GM19239 (cell line): ENCODE data around the gene SEPTIN6.
"Not testable (repeated sequence)": the region's sequence is repeated elsewhere in the genome, so short reads cannot be mapped to it uniquely, and the experiment has no call there.

ENCODE experiments used
- DNase-seq: peaks from one replicate; pipeline ENCODE4 v3.0.0; 2011; ENCODE audit warnings: low spot score; ENCODE audit not compliant: insufficient read length
- FAIRE-seq: peaks from 2 replicates; lab custom pipeline; 2011; peaks lifted over from hg19 to GRCh38; lab: Jason Lieb, UNC

The SEPTIN6 gene

DNA sequence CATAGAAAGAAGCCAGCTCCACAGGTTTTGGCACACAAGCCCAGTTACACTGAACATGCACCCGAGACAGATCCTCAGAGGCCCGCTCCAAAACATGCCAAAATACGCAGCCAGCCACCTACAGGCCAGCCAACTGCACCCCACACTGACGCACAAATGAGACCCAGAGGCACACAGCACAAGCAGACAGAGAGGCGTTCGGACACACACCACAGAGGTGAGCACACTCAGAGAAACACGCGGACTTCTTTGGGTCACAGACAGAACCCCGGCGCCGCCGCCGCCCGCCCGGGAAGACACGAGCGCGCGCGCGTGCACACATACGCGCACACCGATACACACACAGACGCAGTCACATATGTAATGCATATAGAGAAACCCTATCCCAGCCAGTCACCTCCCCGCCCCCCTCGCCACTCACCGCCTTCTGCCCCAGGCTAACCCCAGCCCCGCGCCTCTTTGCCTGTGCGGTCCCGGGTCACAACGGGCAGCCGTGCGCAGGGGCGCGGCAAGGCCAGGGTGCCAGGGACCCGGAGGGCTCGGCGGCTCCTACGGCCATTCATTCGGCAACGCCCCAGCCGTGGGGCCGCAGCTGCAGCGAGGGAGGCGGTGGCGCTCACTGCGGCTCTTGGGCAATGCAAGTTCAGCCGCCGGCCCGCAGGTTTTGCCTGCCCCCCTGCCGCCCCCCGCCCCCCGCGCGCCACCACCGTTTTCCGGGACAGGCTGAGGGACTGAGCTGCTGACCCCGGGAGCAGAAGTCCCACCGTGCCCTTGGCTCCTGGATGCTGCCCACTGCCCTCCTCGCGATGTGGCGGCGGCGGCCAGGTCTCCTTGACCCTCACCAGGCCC, 553 bp downstream of the SEPTIN6 start:
- no peak for DNase-seq
- FAIRE-seq: no peak

DNA sequence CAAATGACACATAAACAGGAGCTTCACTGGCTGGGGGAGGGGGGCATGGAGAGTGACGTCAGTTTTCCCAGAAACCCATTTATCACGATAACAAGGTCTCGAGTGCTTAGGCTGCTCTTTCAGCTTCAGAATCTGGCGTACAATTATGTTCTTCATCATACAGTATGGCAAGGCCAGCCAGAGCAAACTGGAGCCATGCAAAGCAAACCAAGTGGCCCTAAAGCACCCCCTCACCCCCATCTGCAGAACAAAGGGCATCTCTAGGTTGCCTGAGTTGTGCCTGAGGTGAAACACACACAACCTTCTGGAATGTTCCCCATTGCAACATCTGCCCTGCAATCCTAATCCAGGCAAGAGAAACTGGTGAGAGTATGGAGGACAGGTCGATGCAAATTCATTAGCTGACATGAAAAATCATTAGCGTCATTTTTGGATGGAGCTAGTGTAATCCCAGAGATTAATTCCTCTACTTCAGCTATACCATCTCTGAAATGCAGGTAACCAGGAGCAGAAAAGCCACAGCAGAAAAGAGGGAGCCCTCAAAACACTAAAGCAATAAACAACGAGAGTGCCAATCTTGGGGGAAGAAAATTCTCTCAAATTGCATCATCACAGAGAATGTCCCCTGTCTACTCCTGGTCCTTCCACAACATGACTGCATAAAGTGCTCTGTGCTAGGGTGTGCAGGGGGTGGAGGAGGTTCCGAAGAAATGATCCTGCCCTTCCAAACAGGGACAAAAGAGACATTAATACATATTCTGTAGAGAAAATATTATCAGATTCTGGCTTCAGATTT, 1.8 kb downstream of the SEPTIN6 start:
- no peak for DNase-seq
- FAIRE-seq: peak; percentile 100

- DNase-seq (no peak), FAIRE-seq (peak; percentile 88)
Measured at GRCh38 chrX:119688911-119689321, 4.1 kb downstream of the SEPTIN6 start.

DNA sequence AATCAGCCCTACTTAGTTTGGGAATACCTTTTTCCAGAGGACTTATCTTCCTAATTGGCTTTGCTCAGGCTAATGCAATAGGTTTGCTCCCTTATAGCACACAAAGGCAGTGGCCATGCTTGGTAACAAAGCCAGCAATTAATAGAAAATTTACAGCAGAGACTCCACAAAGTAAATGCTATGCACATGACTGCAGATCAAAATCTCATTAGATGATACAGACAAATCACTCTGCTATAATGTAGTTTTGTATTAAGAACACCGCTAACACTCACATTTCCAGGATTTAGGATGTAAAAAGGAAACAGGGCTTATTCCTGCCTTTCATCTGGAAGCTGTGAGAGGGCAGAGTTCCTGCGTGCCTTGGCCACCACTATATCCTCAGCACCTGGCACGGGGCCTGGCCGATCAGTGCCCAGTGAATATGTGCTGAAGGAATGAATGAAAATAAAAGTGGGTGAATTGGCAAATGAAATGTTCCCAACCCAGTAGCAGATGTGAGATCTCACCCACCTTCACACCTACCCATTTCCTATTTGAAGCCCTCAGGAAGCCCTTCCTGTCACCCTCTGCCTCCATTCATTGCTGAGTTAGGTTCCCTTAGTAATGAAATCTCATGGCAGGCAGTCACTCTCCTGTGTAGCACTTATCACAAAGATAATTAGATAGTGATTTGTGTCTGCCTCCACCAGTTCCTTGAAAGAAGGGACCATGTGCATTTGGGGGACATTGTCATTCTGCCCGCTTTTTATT, 5.1 kb downstream of the SEPTIN6 start:
- DNase-seq (no peak), FAIRE-seq (peak; percentile 93)

DNA sequence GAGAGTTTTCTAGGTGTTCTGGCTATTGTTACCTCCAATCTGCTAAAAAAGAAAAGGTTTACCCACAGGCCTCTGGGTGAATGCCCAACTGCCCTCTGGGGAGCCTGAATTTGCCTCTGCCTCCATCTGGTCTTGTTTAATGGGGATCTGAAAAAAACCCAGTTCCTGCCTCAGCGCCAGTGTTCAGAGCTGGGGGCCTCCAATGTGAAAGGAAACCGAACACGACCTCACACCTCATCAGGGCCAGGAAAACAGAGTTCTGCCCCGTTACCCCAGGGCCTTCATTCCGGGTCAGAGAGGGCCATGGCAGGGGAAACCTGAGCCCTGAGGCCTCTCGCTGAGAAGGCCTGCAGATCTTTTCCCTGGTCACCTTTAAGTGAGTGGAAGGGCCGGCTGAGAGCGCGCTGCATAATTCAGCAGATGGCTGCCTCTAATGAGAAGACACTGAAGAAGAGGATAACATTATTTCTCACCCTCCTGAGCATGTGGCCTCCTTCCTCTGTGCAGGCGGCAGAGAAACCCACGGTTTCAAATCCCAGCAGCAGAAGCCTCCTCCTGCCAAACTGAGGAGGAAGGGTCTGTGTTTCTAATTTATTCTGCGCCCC, 6.8 kb downstream of the SEPTIN6 start:
- DNase-seq (no peak), FAIRE-seq (no peak)

DNA sequence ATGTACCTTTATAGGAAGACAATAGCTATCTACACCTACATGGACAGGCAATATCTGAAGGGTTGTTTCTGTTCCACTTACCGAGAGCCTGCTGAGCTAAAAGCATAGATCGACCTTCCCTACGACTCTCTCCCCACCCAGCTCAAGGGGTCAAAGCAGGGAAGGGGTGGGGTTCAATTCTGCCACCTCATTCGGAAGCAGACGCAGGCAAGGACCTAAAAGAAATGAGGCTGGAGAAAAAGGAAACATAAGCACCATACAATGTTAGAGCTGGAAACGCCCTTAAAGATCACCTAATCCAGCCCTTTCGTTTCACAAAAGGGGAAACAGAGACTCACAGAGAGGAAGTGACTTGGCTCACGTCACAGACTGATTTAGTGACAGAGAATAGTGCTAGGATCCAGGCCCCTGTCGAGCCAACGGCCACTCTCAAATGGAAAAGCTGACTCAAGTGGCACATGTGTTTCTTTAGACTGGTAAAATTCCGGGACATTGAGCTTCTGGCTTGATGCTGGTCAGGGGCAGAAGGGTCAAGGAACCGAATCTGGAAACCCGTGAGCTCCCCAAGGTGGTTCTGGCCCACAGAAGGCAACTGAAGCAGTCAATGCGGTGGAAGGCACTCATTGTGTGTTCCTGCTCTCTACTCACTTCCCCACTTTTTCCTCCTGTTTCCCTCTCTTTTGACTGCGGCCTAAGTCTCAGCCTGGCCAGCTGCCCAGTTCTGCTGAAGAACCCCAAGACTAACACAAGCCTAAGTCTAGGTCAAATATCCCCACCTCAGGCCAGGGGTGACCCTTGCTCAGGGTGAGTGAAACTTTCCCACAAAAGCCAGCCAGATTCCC, 7.5 kb downstream of the SEPTIN6 start:
- DNase-seq (no peak), FAIRE-seq (peak; percentile 99)

DNA sequence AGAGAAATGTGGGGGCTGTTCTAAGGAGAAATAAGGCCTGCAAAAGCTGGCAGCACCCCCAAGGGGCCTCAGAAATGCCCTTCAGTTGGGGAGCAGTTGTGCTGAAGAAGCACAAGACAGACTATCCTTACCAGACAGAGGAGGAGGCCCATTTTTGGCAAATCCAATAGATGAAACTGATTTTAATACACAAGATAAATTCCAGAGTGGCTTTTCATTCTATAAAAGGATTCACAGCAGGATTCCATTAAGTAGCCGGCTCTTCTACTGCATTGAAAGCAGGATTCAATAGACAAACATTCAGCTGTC, 8.1 kb downstream of the SEPTIN6 start:
- DNase-seq: no peak
- FAIRE-seq: no peak

- not testable (repeated sequence) for FAIRE-seq, DNase-seq
Measured at GRCh38 chrX:119684312-119684711, 8.7 kb downstream of the SEPTIN6 start.

- DNase-seq: no peak
- FAIRE-seq: peak; percentile 99
Measured at GRCh38 chrX:119682019-119682989, 10.7 kb downstream of the SEPTIN6 start.

DNA sequence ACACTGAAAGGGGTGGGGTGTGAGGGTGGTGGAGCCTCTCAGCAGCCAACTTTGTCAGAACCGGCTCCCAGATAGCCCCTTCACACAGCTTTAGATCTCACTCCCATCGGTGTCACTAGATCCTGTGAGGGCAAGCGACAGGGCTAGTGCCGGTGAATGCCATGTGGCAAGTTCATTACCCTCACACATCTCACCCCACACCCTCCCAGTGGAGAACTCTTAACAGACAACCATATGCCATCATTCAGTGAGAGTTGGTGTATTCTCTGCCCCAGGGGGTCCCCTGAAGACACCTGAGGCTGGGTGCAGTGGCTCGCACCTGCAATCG, 15.3 kb downstream of the SEPTIN6 start:
- no peak for DNase-seq
- FAIRE-seq: no peak

GRCh38 chrX:119676949-119677653, 15.9 kb downstream of the SEPTIN6 start:
- DNase-seq (no peak), FAIRE-seq (no peak)

DNA sequence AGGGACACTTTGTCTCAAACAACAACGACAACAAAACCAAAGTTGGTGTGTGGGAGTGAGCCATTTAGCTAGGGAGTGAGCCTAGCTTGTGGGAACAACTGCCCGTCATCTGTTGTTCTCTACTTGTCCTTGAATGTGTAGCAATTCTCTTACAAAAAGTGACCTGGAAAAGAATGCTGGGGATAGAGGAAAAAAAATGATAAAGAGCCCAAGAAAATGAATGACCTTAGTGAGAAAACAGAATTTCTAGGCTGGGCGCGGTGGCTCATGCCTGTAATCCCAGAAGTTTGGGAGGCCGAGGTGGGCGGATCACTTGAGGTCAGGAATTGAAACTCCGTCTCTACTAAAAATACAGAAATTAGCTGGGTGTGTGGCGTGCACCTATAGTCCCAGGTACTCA, 19.6 kb downstream of the SEPTIN6 start:
- FAIRE-seq (no peak), DNase-seq (no peak)

- no peak for FAIRE-seq
- DNase-seq: no peak
Measured at GRCh38 chrX:119672426-119672825, 20.5 kb downstream of the SEPTIN6 start.

DNA sequence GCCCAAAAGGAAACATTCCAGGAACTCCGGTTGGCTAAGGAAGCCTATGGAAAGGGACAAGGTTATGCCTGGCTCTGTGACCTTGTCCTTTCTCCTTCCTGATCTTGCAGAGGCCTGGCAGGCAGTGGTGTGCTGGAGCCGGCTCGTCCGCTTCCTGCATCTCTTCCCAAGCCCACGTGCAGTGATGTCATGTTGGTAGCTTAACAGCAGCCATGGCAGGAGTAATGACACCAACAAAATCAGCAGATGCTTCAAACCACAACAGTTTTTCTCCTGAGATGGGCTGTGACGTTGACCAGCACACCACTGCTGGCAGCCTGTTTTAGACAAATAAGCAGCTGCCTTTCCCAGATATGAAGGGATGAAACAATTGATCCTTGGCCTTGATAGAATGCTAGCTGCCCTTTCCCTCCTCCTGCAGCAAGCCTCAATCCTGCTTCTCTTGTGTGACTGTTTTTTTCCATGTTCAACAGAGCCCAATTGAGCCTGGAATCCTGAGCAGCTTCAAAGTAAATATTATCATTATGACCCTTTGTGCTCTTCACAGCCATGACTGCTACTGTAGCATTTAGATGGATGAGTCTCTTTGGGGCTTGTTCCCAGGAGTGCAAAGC, 23.4 kb downstream of the SEPTIN6 start:
- peak; percentile 68 for FAIRE-seq
- no peak for DNase-seq

DNA sequence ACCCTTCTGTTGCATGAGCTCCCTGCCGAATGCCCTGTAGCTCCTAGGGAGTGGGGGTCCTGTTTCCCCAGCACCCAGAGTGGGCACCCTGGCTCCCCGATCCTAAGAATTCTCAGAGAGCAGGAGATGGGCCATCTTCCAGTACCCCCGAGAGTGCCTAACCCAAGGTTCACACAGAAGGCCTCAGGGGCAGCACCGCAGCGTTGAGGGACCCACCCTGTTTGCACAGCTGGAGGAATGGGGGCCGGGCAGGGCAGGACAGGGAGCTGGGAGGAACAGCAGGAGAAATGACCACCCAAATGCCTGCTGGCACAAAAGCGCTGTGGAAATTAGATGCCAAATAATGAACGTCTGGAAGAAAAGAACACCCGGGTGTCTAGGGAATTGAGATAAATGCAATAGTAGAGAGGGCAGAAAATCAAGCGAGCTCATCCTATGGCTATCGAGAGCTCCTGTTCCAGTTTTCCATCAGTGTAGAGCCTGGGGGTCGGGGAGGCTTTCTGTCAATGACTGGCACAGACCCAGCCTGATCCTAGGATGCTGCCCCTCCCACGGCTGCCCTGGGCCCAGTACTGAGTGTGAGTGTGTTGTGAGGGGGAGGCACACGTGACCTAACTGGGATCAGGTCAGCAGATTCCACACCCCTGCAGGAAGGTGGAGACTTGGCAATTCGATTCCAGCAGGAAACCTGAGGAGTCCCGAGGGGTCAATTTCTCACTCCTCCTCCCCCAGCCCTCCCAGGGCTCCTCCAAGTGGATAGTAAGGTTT, 25.7 kb downstream of the SEPTIN6 start:
- DNase-seq: no peak
- no peak for FAIRE-seq

DNA sequence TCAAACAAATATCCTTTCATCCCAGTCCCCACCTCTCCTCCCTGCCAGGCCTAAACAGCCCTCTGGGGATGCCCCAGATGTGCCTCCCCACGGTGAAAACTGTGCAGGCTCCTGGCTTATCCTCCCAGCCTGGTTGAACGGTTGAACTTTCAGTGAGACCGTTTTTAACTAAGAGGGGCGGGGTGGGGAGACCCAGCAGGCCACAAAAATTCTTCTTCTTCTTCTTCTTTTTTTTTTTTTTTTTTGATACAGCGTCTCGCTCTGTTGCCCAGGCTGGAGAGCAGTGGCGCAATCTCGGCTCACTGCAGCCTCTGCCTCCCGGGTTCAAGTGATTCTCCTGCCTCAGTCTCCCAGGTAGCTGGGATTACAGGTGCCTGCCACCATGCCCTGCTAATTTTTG, 28.1 kb downstream of the SEPTIN6 start:
- DNase-seq: not testable (repeated sequence)

GRCh38 chrX:119661486-119661885, 31.5 kb downstream of the SEPTIN6 start:
- no peak for DNase-seq
- FAIRE-seq: peak; percentile 73

More for the DNA sequence above, 28.1 kb downstream of the SEPTIN6 start:
- FAIRE-seq: not testable (repeated sequence)
